ENCODE results near the gene SLC37A3.
A peak's percentile ranks its signal among the peaks of the same experiment; 100 is the strongest.
"Not testable (repeated sequence)": the region's sequence is repeated elsewhere in the genome, so short reads cannot be mapped to it uniquely, and the experiment has no call there.

Gene SLC37A3

DNA sequence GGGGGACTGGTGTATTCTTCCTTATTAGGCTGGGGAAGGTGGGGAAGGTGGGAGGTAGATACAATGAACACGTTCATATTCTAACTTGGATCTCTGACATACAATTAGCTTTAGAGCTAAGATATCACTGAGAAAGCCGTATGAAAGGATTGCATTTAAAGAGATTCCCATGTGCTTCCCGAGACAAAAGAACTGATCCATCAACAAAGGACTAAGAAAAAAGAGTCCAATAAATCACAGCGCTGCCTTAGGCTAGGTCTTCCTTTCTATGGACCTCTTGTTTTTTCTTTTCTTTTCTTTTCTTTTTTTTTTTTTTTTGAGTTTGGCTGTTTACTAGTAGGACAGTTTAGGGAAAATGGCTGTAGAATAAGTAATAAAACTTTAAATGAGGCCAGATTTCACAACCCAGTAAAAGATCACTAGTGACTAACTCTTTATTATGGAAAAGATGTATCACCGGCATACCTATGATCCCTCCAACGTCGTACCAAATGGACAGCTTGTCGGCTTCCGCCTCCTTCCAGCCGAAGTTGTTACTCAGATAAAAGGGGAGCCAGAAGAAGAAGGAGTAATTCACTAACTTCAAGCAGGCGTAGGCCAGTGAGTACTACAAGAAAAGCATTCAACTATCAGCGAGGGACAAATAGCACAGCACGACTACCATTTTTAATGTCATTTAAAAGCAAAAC lies 50.0 kb downstream of the SLC37A3 start:
- peak in 1 of 51 donors; percentile 33 for DNase-seq

DNA sequence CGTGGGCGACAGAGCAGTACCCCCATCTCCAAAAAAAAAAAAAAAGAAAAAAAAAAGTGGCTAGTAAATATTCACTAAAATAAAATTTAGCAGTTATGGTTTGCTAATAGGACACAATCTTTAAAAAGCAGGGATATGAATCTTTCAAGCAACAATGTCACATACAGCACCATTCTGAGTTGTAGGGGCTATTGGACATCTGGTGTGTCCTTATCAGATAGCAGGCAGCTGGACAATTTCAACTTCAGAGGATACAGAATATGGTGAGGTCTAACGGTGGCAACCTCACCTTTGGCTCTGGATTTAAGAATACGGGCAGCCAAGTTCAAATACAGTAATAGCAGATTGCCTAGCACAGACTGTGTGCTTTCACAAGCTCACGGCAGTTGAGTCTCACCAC lies 51.1 kb downstream of the SLC37A3 start:
- DNase-seq: no peak

DNA sequence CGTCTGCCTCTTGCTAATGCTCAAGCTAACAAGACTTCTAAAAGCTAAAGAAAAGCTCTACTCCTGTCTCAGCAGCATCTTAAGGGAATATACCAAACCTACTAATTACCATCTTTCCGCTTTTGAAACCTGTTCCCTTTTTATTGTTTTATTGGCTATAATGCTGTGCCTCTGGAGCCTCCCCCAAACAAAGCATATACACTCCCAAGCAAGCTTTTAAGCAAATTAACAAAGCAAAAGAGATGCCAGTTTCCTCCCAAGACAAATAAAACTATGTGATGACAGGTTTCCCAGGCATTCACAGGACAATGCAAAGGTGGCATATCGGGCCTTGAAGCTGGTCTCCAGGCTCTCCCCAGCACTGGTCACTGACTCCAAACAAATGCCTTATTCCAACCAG lies 52.9 kb downstream of the SLC37A3 start:
- no peak for DNase-seq

DNA sequence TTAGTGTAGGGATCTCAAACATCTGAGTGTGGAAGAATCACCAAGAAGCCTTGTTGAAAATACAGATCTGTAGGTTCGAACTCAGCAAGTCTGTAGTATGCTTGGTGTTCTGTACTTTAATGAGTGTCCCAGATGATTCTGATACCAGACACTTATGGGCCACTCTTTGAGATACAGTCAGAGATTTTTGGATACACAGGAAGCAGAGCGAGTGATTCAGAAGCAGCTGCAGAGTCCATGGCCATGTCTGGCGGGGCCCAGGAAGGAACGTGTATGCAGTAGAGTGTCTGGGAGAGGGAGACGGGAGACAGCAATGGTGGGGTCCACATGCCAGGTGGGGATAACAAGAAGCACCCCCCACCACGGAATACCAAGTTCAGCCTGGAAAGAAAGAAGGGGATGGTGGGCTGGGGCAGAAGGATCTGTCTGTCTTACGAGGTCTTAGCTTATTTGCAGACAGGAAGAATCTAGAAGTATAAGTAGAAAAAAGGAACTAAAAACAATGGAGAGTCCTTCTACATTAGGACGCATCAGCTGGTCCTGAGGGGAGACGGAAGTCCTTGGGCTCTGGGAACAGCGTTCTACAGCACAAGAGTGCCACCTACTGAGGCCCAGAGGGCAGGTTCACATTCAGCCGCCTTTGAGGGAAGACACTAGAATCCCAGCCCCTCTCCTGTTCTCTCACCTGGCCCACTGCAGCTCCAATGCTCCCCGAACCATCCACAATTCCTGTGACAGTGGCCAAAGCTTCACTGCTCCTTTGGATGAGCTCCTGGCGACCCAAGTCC lies 55.4 kb downstream of the SLC37A3 start:
- DNase-seq: peak in 33 of 51 donors; percentile 5 to 65 (median 27)

DNA sequence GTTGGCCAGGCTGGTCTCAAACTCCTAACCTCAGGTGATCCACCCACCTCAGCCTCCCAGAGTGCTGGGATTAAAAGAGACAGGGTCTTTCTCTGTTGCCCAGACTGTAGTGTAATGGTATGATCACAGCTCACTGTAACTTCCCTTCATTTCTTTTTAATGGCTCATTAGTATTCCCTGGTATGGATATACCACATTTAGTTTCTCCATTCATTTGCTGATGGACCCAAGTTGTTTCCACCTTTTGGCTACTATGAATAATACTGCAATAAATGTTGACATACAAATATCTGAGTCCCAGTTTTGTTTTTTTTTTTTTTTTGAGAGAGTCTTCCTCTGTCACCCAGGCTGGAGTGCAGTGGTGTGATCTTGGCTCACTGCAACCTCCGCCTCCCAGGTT lies 59.4 kb downstream of the SLC37A3 start:
- DNase-seq: not testable (repeated sequence)

DNA sequence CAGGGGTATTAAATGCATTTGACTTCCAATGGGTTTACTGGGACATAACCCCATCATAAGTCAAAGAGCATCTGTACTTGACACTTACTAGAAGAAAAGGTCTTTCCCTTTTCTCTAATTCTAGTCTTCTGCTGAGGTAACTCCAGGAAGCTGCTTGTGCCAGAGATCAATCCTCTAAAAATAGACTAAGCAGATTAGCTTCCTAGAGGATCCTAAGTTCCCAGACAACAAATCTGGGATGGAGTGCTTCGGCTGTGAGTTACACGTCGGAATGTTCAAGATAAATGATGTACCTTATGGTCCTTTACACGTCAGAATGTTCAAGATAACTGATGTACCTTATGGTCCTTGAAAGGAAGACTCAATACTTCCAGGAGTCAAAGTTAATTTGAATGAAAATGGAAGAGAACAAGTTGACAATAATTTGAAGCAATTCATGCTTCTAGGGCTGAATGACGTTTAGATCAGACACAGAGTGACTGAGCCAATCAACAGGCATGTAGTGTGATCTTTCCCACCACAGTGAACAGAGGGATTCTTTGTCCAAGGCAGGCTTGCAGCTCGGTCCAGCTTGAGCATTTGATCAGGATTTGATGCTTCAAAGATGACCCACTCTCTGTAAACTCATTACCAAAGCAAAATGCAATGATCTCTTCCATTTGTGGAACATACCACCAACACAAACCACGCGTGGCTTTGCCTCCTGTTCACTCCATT lies 63.8 kb downstream of the SLC37A3 start:
- peak in 21 of 51 donors; percentile 5 to 62 (median 38) for DNase-seq

DNA sequence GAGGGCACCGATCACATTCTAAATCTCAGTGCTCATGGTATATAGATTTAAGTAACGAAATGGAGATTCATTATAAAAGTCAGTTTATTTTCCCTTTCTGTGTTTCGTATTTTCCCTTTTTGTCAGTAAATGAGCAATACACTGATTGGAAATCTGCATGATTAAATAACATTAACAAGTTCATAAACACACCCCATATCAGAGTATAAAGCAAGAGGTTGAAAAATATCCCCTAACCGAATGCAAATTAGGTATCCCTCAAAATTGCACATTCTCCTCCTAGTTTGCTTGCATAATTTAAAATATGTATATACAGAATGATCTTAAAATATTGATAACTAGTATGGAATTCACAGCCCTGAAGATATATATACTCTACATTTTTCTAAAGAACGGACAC lies 64.6 kb downstream of the SLC37A3 start:
- DNase-seq: no peak

DNA sequence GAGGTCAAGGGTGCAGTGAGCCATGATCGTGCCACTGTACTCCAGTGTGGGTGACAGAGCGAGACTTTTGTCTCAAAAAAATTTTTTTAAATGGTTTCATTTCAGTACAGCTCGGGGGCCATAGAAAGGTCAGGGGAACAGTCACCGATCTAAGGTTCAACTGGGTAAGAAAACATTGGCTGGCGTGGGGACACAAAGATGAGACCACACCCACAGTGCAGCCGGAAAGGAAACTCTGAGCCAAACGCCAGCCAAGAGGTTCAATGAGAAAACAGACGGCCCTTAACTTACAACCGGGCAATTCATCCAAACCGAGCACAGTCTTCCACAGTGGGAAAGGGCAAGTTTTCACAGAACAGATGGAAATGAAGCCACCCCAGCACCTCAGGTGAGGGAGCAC lies 65.1 kb downstream of the SLC37A3 start:
- DNase-seq: no peak

DNA sequence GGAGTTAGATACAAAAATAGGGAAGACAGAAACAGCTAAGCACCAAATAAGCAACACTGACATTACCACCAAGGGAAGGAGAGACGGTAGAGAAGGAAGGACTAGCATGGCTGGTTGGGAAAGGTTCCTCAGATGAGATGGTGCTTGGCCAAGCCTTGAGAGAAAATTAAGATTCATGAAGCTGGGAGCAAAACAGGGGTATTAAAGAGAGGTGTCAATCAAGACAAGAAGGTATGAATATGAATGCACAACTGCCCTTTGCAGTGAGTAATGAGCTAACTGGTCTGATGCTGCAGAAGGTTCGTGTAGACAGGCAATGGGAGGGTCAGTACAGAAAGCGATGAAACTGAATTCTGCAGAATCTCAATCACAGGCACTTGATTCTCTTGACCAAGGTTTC lies 67.7 kb downstream of the SLC37A3 start:
- no peak for DNase-seq

DNA sequence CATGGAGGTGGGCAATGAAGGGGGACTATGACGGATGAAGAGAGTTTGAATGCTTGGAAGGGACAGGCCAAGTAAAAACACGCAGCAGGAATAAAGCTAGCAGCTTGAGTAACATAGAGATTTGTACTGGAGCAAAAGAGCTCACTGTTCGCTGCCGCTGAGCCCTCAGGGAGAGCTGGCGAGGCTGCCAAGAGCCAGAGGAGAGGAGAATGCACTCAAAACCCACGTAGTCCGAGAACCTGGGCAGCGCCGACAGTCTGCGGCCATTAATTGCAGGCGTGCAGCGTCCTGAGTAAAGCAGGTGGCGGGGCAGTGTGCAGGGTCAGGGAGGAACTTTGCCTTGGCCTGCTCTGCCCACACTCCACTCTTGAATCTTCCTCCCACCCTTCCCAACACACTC lies 68.2 kb downstream of the SLC37A3 start:
- peak in 21 of 51 donors; percentile 4 to 44 (median 23) for DNase-seq

DNA sequence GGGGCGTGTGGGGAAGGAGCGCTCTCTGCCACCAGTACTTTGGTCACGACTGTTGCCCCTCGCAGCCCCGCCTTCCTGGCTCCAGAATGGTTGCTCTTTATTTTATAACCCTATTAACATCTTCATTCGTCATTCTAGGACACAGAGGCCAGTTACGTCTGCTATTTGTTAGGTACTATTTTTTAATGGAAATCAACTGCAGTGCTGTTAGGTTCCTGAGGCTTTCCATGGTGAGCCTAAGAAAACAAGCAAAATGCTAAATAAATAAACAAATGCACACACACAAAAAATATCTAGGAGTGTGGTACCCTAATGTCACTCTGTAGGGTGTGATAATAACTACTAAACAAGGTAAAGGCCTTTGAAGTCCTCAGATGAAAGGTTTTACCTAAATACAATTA lies 71.1 kb downstream of the SLC37A3 start:
- no peak for DNase-seq

DNA sequence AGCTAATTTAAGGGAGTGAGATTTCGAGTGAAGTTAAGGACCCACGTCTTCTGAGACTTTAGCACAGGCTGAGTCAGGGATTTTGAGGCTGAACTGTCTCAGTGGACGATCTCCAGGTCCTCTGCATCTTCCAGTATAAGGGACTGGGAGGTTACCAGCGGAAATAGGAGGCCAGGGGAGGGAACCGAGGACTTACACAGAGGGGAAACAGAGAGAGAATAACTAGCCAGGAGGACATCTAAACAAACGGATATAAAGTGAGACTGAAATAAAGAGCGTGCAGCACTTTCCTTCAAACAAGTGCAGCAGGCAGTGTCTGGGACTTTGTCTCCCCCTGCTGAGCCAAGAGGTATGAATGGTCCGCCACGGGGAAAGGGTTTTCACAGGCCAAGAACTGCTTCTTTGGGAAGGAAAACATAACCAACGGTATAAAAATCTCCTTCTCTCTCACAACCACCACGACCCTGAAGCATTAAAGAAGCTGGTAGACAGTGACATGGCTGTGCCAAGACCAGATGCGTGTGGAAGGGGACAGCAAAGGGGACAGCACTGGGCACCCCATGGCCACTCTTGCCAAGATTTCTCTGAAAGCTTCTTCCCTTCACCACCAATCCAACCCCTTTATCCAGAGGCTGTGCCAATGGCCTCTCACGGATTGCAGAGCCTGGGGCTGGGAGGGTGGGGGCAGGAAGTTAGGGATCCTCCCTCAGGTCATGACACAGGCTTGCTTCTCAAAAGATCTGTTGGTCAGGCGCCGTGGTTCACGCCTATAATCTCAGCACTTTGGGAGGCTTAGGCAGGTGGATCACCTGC lies 72.0 kb downstream of the SLC37A3 start:
- peak in 37 of 51 donors; percentile 8 to 74 (median 46) for DNase-seq

DNA sequence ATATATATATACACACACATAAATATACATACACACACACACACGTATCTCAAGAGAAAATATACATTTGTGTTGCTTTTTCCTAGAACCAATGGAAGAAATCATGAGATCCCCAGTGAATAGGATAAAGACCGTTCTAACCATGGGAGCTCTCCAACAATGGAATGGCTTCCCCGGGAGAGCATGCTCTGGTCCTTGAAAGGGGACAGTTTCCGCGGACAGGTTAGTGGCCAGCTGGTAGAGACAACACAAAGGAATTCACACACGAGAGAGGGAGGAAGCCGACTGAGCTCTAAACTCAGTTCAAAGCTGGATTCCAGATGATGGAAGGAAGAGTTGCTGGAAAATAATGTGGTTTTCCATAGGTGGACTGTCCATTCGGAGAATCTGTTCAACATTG lies 72.7 kb downstream of the SLC37A3 start:
- DNase-seq: no peak

DNA sequence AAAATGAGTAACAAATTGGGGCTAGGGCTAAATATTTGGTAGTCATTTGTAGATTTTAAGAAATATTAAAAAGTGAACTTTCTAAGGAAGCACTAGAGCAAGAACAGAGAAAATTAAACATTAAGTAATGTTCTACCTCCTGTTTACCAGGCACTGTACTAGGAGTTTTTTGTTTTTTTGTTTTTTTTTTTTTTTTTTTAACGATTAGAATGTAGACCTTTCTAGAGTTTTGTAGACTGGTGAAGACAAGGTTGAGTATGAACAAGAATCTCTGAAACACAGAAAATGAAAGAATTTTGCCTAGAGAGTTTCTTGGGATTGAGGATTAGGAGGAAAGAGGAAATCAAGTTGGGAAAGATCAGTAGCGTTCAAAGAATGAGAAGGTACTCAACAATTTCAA lies 73.6 kb downstream of the SLC37A3 start:
- no peak for DNase-seq

DNA sequence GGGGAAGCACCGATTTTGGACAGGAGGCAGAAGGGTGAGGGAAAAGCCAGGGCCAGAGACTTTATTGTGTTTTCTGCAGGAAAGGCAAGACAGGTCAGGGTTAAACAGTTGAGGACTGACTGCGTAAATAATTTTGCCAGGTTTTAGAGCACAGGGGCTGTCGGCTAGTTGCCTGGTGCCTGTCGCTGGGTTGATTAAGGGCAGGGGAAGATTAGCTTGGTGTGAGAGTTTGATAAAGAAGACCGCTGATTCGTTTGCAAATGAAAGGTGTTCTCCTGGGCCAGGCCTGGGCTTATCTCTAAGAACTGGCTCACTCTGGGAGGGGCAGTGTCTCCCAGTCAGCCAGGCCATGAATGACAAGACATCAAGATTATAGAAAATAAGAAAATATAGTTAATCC lies 75.6 kb downstream of the SLC37A3 start:
- no peak for DNase-seq

DNA sequence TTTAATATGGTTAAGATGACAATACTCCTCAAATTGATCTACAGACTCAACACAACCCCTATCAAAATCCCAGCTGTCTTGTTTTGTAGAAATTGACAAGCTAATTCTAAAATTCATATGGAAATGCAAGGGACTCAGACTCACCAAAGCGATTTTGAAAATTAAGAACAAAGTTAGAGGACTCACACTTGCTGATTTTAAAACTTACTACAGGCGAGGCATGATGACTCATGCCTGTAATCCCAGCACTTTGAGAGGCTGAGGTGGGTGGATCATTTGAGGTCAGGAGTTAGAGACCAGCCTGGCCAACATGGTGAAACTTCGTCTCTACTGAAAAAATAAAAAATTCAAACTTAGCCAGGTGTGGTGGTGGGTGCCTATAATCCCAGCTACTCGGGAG lies 78.3 kb downstream of the SLC37A3 start:
- not testable (repeated sequence) for DNase-seq

DNA sequence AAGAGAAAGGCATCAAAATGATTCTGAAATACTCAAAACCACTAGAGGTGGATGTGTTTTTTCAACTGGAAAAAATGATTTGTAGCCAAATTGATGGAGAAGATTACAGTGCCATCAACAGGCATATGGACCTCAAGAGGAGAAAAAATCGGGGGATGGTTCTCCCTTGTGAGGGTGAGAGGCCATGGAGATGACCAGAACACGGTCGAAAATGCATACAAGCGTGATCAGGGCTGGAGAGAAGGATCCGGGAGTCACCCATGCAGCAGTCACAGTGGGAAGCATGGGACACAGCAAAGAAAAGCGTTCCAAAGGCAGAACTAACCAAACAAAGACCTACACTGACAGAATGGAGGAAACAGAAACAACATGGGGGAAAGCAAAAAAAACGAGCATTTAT lies 80.3 kb downstream of the SLC37A3 start:
- DNase-seq: no peak

DNA sequence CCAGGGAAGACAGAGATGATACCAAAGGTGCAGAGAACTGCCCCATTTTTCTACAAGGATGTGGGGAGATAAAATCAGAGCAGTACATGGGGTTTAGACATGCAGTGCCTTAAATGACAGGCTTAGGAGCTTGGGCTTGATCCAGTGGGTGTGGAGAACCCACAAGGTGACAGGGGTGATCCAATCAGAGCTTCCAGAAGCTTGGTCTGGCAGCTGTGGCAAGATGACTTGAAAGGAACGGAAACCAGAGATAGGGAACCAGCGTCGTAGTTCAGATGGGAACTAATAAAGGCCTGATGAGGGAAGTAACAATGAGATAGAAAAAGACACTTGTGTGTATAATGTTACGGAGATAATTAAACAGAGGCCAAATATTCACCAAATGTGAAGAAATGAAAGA lies 80.7 kb downstream of the SLC37A3 start:
- DNase-seq: peak in 3 of 51 donors; percentile 3 to 17 (median 5)

DNA sequence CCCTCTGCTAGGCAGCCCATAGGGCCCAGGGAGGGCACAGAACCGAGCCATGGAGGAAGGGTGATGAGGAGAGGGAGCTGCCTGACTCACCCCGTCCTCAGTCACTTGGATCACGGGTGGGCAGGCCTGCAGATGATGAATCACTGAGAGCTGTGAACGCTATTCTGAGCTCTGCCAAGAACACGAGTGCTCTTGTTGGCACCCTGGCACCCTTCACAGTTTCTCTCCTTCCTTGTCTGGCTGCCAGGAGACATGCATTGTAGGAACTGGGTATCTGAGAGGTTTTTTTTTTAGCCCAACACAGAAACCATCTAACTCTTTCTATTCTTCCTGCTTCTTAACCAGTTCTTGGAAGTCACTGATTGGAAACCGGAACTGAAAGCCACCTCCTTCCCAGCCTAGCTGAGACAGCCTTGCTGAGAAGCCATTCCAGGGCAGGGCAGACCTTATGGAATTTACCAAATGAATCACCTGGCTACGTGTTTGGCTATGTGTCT lies 82.1 kb downstream of the SLC37A3 start:
- DNase-seq: peak in 49 of 51 donors; percentile 10 to 93 (median 53)

DNA sequence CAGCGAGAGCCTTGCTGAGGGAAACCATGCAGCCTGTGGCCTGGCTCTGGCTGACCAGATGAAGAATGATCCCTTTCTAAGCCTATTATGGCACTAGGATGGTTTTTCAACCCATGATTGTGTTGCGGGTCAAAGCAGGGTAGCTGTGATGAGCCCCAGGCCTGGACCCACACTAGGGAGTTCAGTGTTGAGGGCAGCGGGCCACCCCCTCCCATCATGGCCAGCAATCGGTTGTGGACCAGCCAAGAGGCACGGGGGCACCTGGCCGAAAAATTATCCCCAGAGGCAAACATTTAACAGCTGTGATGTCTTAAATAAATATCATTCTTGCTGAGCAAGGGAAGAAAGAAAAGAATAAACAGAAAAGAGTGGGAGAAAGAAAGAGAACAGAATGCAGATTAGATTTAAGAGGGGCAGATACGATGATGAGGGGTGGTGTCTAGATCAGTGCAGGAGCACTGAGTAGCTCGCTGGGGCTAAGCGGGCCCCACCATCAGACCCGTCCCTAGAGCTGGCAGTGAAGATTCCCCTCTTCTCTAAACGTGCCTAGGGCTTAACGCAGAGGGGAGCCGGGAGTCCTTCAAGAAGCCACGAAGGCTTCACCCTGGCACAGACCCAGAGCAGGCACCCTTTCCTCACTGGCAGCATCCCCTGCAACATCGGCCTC lies 82.7 kb downstream of the SLC37A3 start:
- no peak for DNase-seq
